Measurements from ENCODE around the gene PTPRK. TPM values are rescaled to one million over a fixed set of nuclear protein-coding genes. Genes with fewer than 3 reads are reported as not detected.

PTPRK gene
- total and polyA plus RNA-seq, 10 of the 15 experiments (the other 5 are each of a cell fraction or from before 2014, with no cell fraction given): 0.23 to 1.9 (median 0.55) TPM

GRCh38 chr6:128252341-128253176 lies 267.8 kb downstream of the PTPRK start:
- Histone ChIP-seq H2AFZ (ENCODE audit: control insufficient read depth, low read depth, low read length) (no peak overlapping the region), H3K9ac (ENCODE audit: control insufficient read depth, insufficient read depth, low read length) (no peak overlapping the region), H3K4me1 (ENCODE audit: control insufficient read depth, insufficient read depth, low read length) (no peaks in the 10 kb centered on the region; the same call in 1 of the 2 replicates), H4K20me1 (ENCODE audit: control insufficient read depth, insufficient read depth) (no peaks in the 10 kb centered on the region), H3K27ac (ENCODE audit: control insufficient read depth, insufficient read depth) (no peak overlapping the region), H3K79me2 (ENCODE audit: control insufficient read depth, insufficient read depth, low read length) (no peaks in the 10 kb centered on the region), H3K4me2 (ENCODE audit: control insufficient read depth, insufficient read depth) (no peak overlapping the region), H3K27me3 (replicated peaks in 1 of 2; ENCODE audit: control insufficient read depth in 2 of 2, insufficient read depth in 2 of 2, low read length in 1 of 2) (no peaks in the 10 kb centered on the region), H3K36me3 (ENCODE audit: control insufficient read depth in 2 of 2, insufficient read depth in 2 of 2, low read length in 1 of 2) (no peaks in the 10 kb centered on the region), H3K4me3 (no peak overlapping the region), H3K9me3 (replicated peaks; ENCODE audit: control insufficient read depth, insufficient read depth, low read length) (no peaks in the 10 kb centered on the region)
- CTCF ChIA-PET: no interaction called here
- intact Hi-C loops (cut with micrococcal nuclease; ENCODE audit: unreplicated experiment): no loop called here
- in situ Hi-C loops (cut with MboI): no loop called here
- RAD21 ChIA-PET (ENCODE audit: unreplicated experiment): no interaction called here
- TF ChIP-seq PAX5 (IDR thresholded peaks at IDR 0.05; ENCODE audit: borderline replicate concordance, low read depth, low read length): no peak
- peak; percentile 52 for ATAC-seq
- POLR2A ChIA-PET: interaction anchor here (0.6 kb wide), 1 partner anchor 17 kb away, joined by 4 read pairs; no protein-coding TSS in a partner anchor
- SMC1A ChIA-PET (ENCODE audit: uncharacterized antibody, unreplicated experiment): interaction anchor here (0.6 kb wide), 1 partner anchor 35 kb away, joined by 3 read pairs; no protein-coding TSS in a partner anchor
- no TSS peak for BruUV-seq (replicated peaks)
- DNase-seq (ENCODE audit: low read depth, low spot score): no peak
- FAIRE-seq: no peak
- 25% methylated on average over 4 of the region's 4 CpGs for WGBS (ENCODE audit: insufficient coverage, insufficient replicate concordance, low lambda C conversion rate, missing lambda C conversion rate)

DNA sequence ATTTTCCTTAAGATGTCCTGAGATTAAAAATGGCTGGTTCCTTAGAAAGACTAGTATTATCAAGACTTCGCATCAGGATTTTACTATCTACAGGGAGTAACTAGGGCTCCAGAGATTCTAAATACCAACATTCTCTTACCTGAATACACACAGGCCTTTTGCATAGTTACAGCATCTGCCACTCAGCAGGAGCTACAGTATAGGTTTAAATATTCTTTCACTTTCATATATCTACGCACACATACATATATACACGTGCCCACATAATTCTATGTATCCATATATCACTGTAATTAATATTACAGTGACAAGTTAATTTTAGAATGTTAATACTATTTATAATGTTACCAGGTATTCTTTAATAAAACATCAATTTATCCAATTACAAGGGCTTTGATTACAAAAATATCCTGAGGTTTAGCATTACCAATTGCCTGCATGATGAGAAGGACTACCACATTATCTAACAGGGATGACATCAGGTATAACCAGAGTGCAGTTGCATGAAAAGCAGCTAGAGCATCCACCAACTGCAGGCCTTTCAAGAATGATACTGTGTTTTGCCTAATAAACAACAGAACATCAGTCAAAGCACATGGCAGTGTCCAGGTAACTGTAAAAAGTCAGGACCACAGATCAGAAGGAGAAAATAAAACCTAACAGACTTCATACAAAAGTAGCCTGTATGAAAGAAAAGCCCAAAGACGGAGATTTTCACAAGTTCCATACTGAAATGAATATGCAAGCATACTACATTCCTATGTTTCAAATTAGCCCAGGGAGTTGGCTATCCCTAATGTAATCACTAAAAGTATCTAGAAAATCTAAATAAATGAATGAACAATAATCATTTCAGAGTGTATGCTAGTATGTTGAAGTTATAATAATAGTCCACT lies 268.7 kb downstream of the PTPRK start:
- ChIA-PET SMC1A (ENCODE audit: uncharacterized antibody, unreplicated experiment) (no interaction called here), CTCF (no interaction called here)
- no peak overlapping the region for H2AFZ ChIP-seq (ENCODE audit: control insufficient read depth, low read depth, low read length)

More for the DNA sequence above, 268.7 kb downstream of the PTPRK start:
- DNase-seq (ENCODE audit: low read depth, low spot score) (no peak), ATAC-seq (peak; percentile 44; the same call in 1 of the 3 replicates), FAIRE-seq (no peak)
- H3K27me3 ChIP-seq (replicated peaks in 1 of 2; ENCODE audit: control insufficient read depth in 2 of 2, insufficient read depth in 2 of 2, low read length in 1 of 2): no peaks in the 10 kb centered on the region
- H4K20me1 ChIP-seq (ENCODE audit: control insufficient read depth, insufficient read depth): no peaks in the 10 kb centered on the region
- ChIA-PET RAD21 (ENCODE audit: unreplicated experiment) (no interaction called here), POLR2A (no interaction called here)
- no peak overlapping the region for H3K4me2 ChIP-seq (ENCODE audit: control insufficient read depth, insufficient read depth)
- H3K79me2 ChIP-seq (ENCODE audit: control insufficient read depth, insufficient read depth, low read length): no peaks in the 10 kb centered on the region
- H3K9me3 ChIP-seq (replicated peaks; ENCODE audit: control insufficient read depth, insufficient read depth, low read length): no peaks in the 10 kb centered on the region
- no TSS peak for BruUV-seq (replicated peaks)
- H3K27ac ChIP-seq (ENCODE audit: control insufficient read depth, insufficient read depth): no peak overlapping the region
- in situ Hi-C loops (cut with MboI): no loop called here
- WGBS (ENCODE audit: insufficient coverage, insufficient replicate concordance, low lambda C conversion rate, missing lambda C conversion rate): 41% methylated on average over 4 of the region's 4 CpGs
- intact Hi-C loops (cut with micrococcal nuclease; ENCODE audit: unreplicated experiment): no loop called here
- H3K4me1 ChIP-seq (ENCODE audit: control insufficient read depth, insufficient read depth, low read length): no peaks in the 10 kb centered on the region; the same call in 1 of the 2 replicates
- no peak overlapping the region for H3K9ac ChIP-seq (ENCODE audit: control insufficient read depth, insufficient read depth, low read length)
- H3K4me3 ChIP-seq: no peak overlapping the region
- H3K36me3 ChIP-seq (ENCODE audit: control insufficient read depth in 2 of 2, insufficient read depth in 2 of 2, low read length in 1 of 2): no peaks in the 10 kb centered on the region
- TF ChIP-seq SPI1 (IDR thresholded peaks at IDR 0.05; ENCODE audit: borderline replicate concordance, insufficient read depth, low read depth, low read length): no peak
- no peak for TF ChIP-seq STAT3 (IDR thresholded peaks at IDR 0.05; ENCODE audit: low read depth, low read length)
- TF ChIP-seq TAF1 (IDR thresholded peaks at IDR 0.05; ENCODE audit: borderline replicate concordance, low read depth, low read length): no peak
- TF ChIP-seq, protein P1, sequence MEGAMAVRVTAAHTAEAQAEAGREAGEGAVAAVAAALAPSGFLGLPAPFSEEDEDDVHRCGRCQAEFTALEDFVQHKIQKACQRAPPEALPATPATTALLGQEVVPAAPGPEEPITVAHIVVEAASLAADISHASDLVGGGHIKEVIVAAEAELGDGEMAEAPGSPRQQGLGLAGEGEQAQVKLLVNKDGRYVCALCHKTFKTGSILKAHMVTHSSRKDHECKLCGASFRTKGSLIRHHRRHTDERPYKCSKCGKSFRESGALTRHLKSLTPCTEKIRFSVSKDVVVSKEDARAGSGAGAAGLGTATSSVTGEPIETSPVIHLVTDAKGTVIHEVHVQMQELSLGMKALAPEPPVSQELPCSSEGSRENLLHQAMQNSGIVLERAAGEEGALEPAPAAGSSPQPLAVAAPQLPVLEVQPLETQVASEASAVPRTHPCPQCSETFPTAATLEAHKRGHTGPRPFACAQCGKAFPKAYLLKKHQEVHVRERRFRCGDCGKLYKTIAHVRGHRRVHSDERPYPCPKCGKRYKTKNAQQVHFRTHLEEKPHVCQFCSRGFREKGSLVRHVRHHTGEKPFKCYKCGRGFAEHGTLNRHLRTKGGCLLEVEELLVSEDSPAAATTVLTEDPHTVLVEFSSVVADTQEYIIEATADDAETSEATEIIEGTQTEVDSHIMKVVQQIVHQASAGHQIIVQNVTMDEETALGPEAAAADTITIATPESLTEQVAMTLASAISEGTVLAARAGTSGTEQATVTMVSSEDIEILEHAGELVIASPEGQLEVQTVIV (IDR thresholded peaks at IDR 0.05; ENCODE audit: borderline replicate concordance, partially characterized antibody): no peak
- TF ChIP-seq ZBED1 (IDR thresholded peaks at IDR 0.05; ENCODE audit: borderline replicate concordance): no peak
- no peak for TF ChIP-seq CBX5 (IDR thresholded peaks at IDR 0.05; ENCODE audit: low read depth)
- TF ChIP-seq NR2C2 (IDR thresholded peaks at IDR 0.05; ENCODE audit: borderline replicate concordance, control insufficient read depth, insufficient read length, low read depth): no peak
- no peak for TF ChIP-seq YY1 (IDR thresholded peaks at IDR 0.05; ENCODE audit: low read depth, low read length)

All from GM12878 (cell line).